OCI-LY3 (cell line): ENCODE results near the gene TMEM240.
A peak's percentile ranks its signal among the peaks of the same experiment; 100 is the strongest.

Experiments used
- H2AFZ ChIP-seq: fragments of 200-600, 300-600 bp; shearing (Covaris generic); 2 replicates; pipeline ENCODE4 v1.6.0; 2014; ENCODE audit warnings: antibody characterized with exemption, low read depth, low read length
- H3K27ac ChIP-seq: fragments of 200-600, 300-600 bp; sonication (generic); 2 replicates; pipeline ENCODE4 v1.5.1; 2014; ENCODE audit warnings: mild to moderate bottlenecking, low read length, moderate library complexity, mixed read lengths
- H3K27me3 ChIP-seq: fragments of 200-600, 300-600 bp; sonication (generic); 2 replicates; pipeline ENCODE4 v1.6.1; 2014; ENCODE audit warnings: low read depth, low read length, mixed read lengths
- H3K36me3 ChIP-seq: fragments of 200-600, 300-600 bp; sonication (generic); replicated peaks from 2 replicates; pipeline ENCODE3; 2014; ENCODE audit warnings: low read depth, low read length, mixed read lengths
- H3K4me1 ChIP-seq: fragments of 300-600, 200-600 bp; sonication (generic); 2 replicates; pipeline ENCODE4 v1.6.1; 2014; ENCODE audit warnings: low read length, mixed read lengths
- H3K4me2 ChIP-seq: fragments of 200-600, 300-600 bp; sonication (generic); 2 replicates; pipeline ENCODE4 v1.6.1; 2014; ENCODE audit warnings: low read length, mixed read lengths
- H3K4me3 ChIP-seq: fragments of 300-600, 200-600 bp; sonication (generic); 2 replicates; pipeline ENCODE4 v1.5.1; 2014; ENCODE audit warnings: antibody characterized with exemption, mild to moderate bottlenecking, low read length, moderate library complexity
- H3K79me2 ChIP-seq: fragments of 300-600, 200-600 bp; shearing (Covaris generic); 2 replicates; pipeline ENCODE4 v1.6.1; 2014; ENCODE audit warnings: mild to moderate bottlenecking, low read length, mixed read lengths
- H3K9ac ChIP-seq: fragments of 300-600, 200-600 bp; shearing (Covaris generic); 2 replicates; pipeline ENCODE4 v1.6.0; 2014; ENCODE audit warnings: mild to moderate bottlenecking, low read length, moderate library complexity
- H3K9me3 ChIP-seq: fragments of 200-600, 300-600 bp; shearing (Covaris generic); 2 replicates; pipeline ENCODE4 v1.6.1; 2014; ENCODE audit warnings: low read length, mixed read lengths; ENCODE audit not compliant: insufficient read depth
- H4K20me1 ChIP-seq: fragments of 200-600, 300-600 bp; sonication (generic); 2 replicates; pipeline ENCODE4 v1.6.1; 2016; ENCODE audit warnings: low read length, mixed read lengths; ENCODE audit not compliant: insufficient read depth
- EZH2phosphoT487 ChIP-seq: fragments of 200-600 bp; shearing (Covaris generic); IDR thresholded peaks from 2 replicates; pipeline ENCODE4 v1.6.1; 2018; ENCODE audit warnings: antibody characterized with exemption, mixed run types, low read depth
- TF ChIP-seq, protein P1 (sequence below): fragments of 200-600, 300-600 bp; sonication (generic); IDR thresholded peaks from 2 replicates; pipeline ENCODE4 v1.5.1; 2014; ENCODE audit warnings: antibody characterized with exemption, low read length, low read depth

TMEM240 gene

DNA sequence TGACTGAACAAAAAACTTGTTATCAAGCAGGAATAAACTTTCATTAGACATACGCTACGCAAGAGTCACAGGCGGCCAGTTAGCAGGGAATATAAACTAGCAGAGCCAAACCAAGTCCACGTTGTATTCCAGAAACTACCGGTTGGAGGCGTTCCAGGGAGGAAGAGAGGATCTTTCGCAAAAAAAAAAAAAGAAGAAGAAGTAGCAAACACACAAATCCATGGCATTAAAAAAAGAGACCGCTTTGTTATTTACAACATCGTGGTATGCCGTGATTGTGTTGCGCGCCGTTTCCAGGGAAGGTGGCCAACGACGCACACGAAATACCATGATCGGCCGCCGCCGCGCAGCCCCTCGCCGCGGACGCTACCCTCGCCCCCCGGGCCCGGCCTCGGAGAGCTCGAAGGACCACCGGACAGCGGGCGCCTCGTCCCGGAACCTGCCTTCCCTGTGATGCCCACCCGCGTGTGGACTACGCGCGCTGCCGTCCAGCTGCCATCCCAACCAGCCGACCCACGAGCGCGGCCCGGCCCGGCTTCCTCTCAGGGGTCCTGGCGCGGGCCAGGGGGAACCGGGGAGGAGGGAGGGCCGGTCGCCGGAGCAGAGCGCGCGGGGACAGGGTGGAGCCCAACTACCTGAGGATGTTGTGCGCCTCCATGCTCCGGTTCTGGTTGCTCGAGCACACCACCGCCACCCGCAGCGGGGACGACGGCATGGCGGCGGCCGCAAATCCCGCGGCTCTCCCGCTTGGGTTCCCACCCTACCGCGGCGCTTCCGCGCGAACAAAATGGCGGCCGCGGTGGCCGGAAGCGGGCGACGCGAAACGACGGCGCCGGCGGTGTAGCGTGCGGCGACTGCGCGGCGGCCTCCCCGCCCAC lies 33.7 kb upstream of the TMEM240 start:
- Histone ChIP-seq H3K27me3 (no peaks in the 10 kb centered on the region), H3K9ac (peak overlapping the region; percentile 91), H2AFZ (no peak overlapping the region; the same call in 1 of the 2 replicates), H3K27ac (peak overlapping the region; percentile 73), H3K4me1 (peaks cover 8% of the 10 kb centered on the region), H3K79me2 (peaks cover 62% of the 10 kb centered on the region), H3K36me3 (peaks cover 7% of the 10 kb centered on the region), H4K20me1 (peaks cover 15% of the 10 kb centered on the region), H3K4me3 (peak overlapping the region; percentile 93), H3K9me3 (no peaks in the 10 kb centered on the region), H3K4me2 (peak overlapping the region; percentile 94)
- no peak for TF ChIP-seq EZH2phosphoT487
- TF ChIP-seq, protein P1, sequence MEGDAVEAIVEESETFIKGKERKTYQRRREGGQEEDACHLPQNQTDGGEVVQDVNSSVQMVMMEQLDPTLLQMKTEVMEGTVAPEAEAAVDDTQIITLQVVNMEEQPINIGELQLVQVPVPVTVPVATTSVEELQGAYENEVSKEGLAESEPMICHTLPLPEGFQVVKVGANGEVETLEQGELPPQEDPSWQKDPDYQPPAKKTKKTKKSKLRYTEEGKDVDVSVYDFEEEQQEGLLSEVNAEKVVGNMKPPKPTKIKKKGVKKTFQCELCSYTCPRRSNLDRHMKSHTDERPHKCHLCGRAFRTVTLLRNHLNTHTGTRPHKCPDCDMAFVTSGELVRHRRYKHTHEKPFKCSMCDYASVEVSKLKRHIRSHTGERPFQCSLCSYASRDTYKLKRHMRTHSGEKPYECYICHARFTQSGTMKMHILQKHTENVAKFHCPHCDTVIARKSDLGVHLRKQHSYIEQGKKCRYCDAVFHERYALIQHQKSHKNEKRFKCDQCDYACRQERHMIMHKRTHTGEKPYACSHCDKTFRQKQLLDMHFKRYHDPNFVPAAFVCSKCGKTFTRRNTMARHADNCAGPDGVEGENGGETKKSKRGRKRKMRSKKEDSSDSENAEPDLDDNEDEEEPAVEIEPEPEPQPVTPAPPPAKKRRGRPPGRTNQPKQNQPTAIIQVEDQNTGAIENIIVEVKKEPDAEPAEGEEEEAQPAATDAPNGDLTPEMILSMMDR: peak; percentile 10; the same call in 1 of the 2 replicates

DNA sequence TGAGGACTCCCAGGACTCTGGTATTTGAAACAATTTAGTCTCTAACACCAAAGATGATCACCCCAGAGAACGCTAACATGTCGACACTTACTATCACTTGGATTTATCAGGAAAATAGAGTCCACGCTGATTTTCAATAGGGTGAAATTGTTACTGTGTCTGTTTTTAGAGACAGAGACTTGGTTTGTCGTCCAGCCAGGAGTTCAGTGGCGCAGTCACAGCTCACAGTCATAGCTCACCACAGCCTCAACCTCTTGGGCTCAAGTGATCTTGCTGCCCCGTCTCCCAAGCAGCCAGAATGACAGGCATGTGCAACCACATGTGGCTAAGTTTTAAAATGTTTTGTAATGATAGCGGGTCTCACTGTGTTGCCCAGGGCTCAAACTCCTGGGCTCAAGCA lies 28.9 kb upstream of the TMEM240 start:
- Histone ChIP-seq H3K27ac (no peak overlapping the region), H3K79me2 (peaks cover 100% of the 10 kb centered on the region), H3K9ac (no peak overlapping the region), H3K4me3 (no peak overlapping the region), H4K20me1 (peaks cover 54% of the 10 kb centered on the region), H3K27me3 (no peaks in the 10 kb centered on the region), H3K9me3 (no peaks in the 10 kb centered on the region), H3K36me3 (peaks cover 34% of the 10 kb centered on the region), H2AFZ (no peak overlapping the region), H3K4me2 (no peak overlapping the region), H3K4me1 (peaks cover 4% of the 10 kb centered on the region)
- no peak for TF ChIP-seq EZH2phosphoT487
- TF ChIP-seq, protein P1: no peak

DNA sequence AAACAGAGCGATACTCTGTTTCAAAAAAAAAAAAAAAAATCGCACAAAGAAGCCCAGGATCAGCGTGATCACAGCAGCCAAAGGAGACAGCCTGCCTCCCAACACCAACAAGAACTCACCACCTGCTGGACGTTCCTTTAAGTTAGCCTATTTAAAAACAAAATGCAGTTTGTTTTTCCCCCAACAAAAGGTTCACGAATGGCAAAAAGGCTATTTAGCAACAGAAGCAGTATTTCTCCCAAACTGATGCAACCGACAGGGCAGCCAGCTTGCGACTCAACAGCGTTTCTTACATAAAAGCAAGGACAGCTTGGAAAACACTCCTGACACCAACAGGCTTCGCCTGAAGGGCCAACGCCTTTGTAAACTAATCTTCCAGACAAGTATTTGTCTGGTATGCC lies 27.5 kb upstream of the TMEM240 start:
- H3K36me3 ChIP-seq: peaks cover 44% of the 10 kb centered on the region
- H3K4me2 ChIP-seq: no peak overlapping the region
- H3K9me3 ChIP-seq: no peaks in the 10 kb centered on the region
- H3K4me1 ChIP-seq: no peaks in the 10 kb centered on the region
- H4K20me1 ChIP-seq: peaks cover 56% of the 10 kb centered on the region
- no peak overlapping the region for H3K4me3 ChIP-seq
- H2AFZ ChIP-seq: no peak overlapping the region
- no peaks in the 10 kb centered on the region for H3K27me3 ChIP-seq
- peaks cover 88% of the 10 kb centered on the region for H3K79me2 ChIP-seq
- H3K9ac ChIP-seq: no peak overlapping the region
- H3K27ac ChIP-seq: no peak overlapping the region
- TF ChIP-seq EZH2phosphoT487: no peak
- TF ChIP-seq, protein P1: no peak

DNA sequence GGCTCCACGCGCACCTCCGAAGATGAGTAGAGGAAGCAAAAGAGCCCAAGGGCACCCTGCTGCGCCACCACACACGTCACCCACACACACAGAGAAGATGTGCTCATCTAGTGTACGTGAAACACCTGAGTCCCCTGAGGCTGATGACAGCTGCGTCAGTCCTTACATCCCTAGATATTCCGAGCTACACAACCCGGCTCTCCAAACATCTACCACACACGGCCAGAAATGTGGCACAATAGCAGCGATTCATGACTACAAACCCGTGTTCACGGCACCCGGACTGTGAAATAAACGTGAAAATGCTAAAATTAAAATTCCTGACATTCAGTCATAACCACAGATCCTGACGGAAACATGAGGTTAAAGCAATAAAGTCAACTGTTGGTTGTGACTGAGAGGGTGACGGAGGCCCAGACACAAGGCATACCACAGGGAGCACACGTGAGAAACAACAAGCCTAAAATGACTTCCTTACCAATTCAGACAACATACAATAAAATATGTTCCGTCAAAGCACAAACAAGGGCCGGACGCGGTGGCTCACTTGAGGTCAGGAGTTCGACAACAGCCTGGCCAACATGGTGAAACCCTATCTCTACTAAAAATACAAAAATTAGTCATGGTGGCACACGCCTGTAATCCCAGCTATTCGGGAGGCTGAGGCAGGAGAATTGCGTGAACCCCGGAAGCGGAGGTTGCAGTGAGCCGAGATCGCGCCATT lies 26.9 kb upstream of the TMEM240 start:
- no peak overlapping the region for H3K9ac ChIP-seq

More for the DNA sequence above, 26.9 kb upstream of the TMEM240 start:
- H3K27me3 ChIP-seq: no peaks in the 10 kb centered on the region
- H3K27ac ChIP-seq: no peak overlapping the region
- H3K9me3 ChIP-seq: no peaks in the 10 kb centered on the region
- peaks cover 82% of the 10 kb centered on the region for H3K79me2 ChIP-seq
- H2AFZ ChIP-seq: no peak overlapping the region
- H3K4me2 ChIP-seq: no peak overlapping the region
- no peaks in the 10 kb centered on the region for H3K4me1 ChIP-seq
- peaks cover 49% of the 10 kb centered on the region for H3K36me3 ChIP-seq
- H4K20me1 ChIP-seq: peaks cover 56% of the 10 kb centered on the region
- no peak overlapping the region for H3K4me3 ChIP-seq
- no peak for TF ChIP-seq EZH2phosphoT487
- TF ChIP-seq, protein P1: no peak
